SU-DHL-6 (cell line): ENCODE measurements around the gene FBXW4.
A peak's percentile ranks its signal among the peaks of the same experiment; 100 is the strongest.

Source experiments
- H2AFZ ChIP-seq: fragments of 200-600 bp; sonication (generic); 2 replicates; pipeline ENCODE4 v1.6.1; 2014; ENCODE audit warnings: low read depth, mild to moderate bottlenecking, moderate library complexity, mixed read lengths, antibody characterized with exemption, low read length; ENCODE audit not compliant: severe bottlenecking
- H3F3A ChIP-seq: fragments of 200-600 bp; shearing (Covaris generic); 2 replicates; pipeline ENCODE4 v1.6.0; 2016; ENCODE audit warnings: antibody characterized with exemption, mild to moderate bottlenecking; ENCODE audit not compliant: insufficient read depth
- H3K27ac ChIP-seq: fragments of 200-600 bp; sonication (generic); 2 replicates; pipeline ENCODE4 v1.5.1; 2016; ENCODE audit warnings: low read depth, mild to moderate bottlenecking, low read length, moderate library complexity, mixed read lengths
- H3K27me3 ChIP-seq: fragments of 200-600 bp; sonication (generic), shearing (Covaris generic); 2 replicates; pipeline ENCODE4 v1.6.0; 2014; ENCODE audit warnings: mild to moderate bottlenecking, low read length
- H3K36me3 ChIP-seq: fragments of 200-600 bp; sonication (generic); 2 replicates; pipeline ENCODE4 v1.6.1; 2014; ENCODE audit warnings: mild to moderate bottlenecking, low read length, mixed read lengths
- H3K4me2 ChIP-seq: fragments of 300-600, 200-600 bp; shearing (Covaris generic), sonication (generic); 2 replicates; pipeline ENCODE4 v1.6.0; 2014; ENCODE audit warnings: low read length, low read depth, mild to moderate bottlenecking; ENCODE audit not compliant: poor library complexity, severe bottlenecking
- H3K4me3 ChIP-seq: fragments of 200-600 bp; sonication (generic); 2 replicates; pipeline ENCODE4 v1.5.1; 2014; ENCODE audit warnings: antibody characterized with exemption, low read length, mild to moderate bottlenecking, mixed read lengths; ENCODE audit not compliant: insufficient read depth, poor library complexity, severe bottlenecking
- H3K79me2 ChIP-seq: fragments of 200-600 bp; sonication (generic); 2 replicates; pipeline ENCODE4 v1.6.1; 2014; ENCODE audit warnings: mild to moderate bottlenecking, low read length, moderate library complexity; ENCODE audit not compliant: insufficient read depth
- H3K9ac ChIP-seq: fragments of 200-600 bp; sonication (generic); 2 replicates; pipeline ENCODE4 v1.7.0; 2014; ENCODE audit warnings: mild to moderate bottlenecking, low read length
- H3K9me2 ChIP-seq: fragments of 200-600 bp; sonication (generic); replicated peaks from 2 replicates; pipeline ENCODE4 v1.6.1; 2014; ENCODE audit warnings: low read length; ENCODE audit not compliant: insufficient read depth
- H3K9me3 ChIP-seq: fragments of 200-600 bp; sonication (generic); 2 replicates; pipeline ENCODE4 v1.6.1; 2014; ENCODE audit warnings: low read length, mixed read lengths; ENCODE audit not compliant: insufficient read depth
- H4K20me1 ChIP-seq: fragments of 200-600 bp; sonication (generic); 2 replicates; pipeline ENCODE4 v1.6.1; 2014; ENCODE audit warnings: low read depth, mild to moderate bottlenecking, antibody characterized with exemption, low read length, moderate library complexity, mixed read lengths
- CTCF ChIP-seq: fragments of 200-600 bp; sonication (generic); IDR thresholded peaks from one replicate; pipeline ENCODE4 v1.5.1; 2017; ENCODE audit warnings: antibody characterized with exemption, mild to moderate bottlenecking, low read length, moderate library complexity; ENCODE audit not compliant: insufficient read depth, poor library complexity, severe bottlenecking
- EZH2phosphoT487 ChIP-seq: fragments of 200-600 bp; sonication (generic), shearing (Covaris generic); conservative IDR thresholded peaks from 2 replicates; pipeline ENCODE4 v1.6.1; 2018; ENCODE audit warnings: mild to moderate bottlenecking, antibody characterized with exemption, low read length, moderate library complexity, mixed read lengths

Gene FBXW4

GRCh38 chr10:101693978-101694673 is 844 bp downstream of the FBXW4 start:
- Histone ChIP-seq H2AFZ (peak overlapping the region; percentile 20), H3K9ac (peak overlapping the region; percentile 99), H3K79me2 (peaks cover 47% of the 10 kb centered on the region), H3F3A (peaks cover 15% of the 10 kb centered on the region), H3K27me3 (no peaks in the 10 kb centered on the region), H4K20me1 (0 out of 2 replicates have a peak, but pooled peaks cover 7% of the 10 kb centered on the region), H3K4me2 (peak overlapping the region; percentile 87), H3K36me3 (no peaks in the 10 kb centered on the region), H3K9me2 (no peaks in the 10 kb centered on the region), H3K9me3 (no peaks in the 10 kb centered on the region), H3K4me3 (peak overlapping the region; percentile 66), H3K27ac (peak overlapping the region; percentile 89)
- no peak for TF ChIP-seq CTCF
- no peak for TF ChIP-seq EZH2phosphoT487

GRCh38 chr10:101693651-101693977 is 1.4 kb downstream of the FBXW4 start:
- Histone ChIP-seq H3K36me3 (no peaks in the 10 kb centered on the region), H3F3A (peaks cover 15% of the 10 kb centered on the region), H4K20me1 (0 out of 2 replicates have a peak, but pooled peaks cover 7% of the 10 kb centered on the region), H3K9me3 (no peaks in the 10 kb centered on the region), H3K9ac (peak overlapping the region; percentile 99), H3K9me2 (no peaks in the 10 kb centered on the region), H2AFZ (peak overlapping the region; percentile 20), H3K27ac (peak overlapping the region; percentile 89), H3K4me3 (peak overlapping the region; percentile 66), H3K27me3 (no peaks in the 10 kb centered on the region), H3K4me2 (peak overlapping the region; percentile 87), H3K79me2 (peaks cover 52% of the 10 kb centered on the region)
- no peak for TF ChIP-seq EZH2phosphoT487
- no peak for TF ChIP-seq CTCF

GRCh38 chr10:101691081-101691480 is 3.9 kb downstream of the FBXW4 start:
- Histone ChIP-seq H3K27me3 (no peaks in the 10 kb centered on the region), H3K9me2 (no peaks in the 10 kb centered on the region), H3K4me2 (no peak overlapping the region), H3K4me3 (no peak overlapping the region), H3K79me2 (peaks cover 62% of the 10 kb centered on the region), H4K20me1 (0 out of 2 replicates have a peak, but pooled peaks cover 7% of the 10 kb centered on the region), H2AFZ (no peak overlapping the region), H3K27ac (no peak overlapping the region), H3K9ac (no peak overlapping the region), H3K36me3 (no peaks in the 10 kb centered on the region), H3F3A (peaks cover 8% of the 10 kb centered on the region), H3K9me3 (no peaks in the 10 kb centered on the region)
- TF ChIP-seq EZH2phosphoT487 (no peak), CTCF (no peak)
